ENCODE results near the gene PON3. TPM values are rescaled to one million over a fixed set of nuclear protein-coding genes. Genes with fewer than 3 reads are reported as not detected.

The PON3 gene
- polyA plus RNA-seq, 3 donors = 1.8 to 4.4 (median 2.2) TPM

GRCh38 chr7:95320651-95321050 lies 75.5 kb downstream of the PON3 start:
- no peak overlapping the region for H3K27ac ChIP-seq (ENCODE audit: low read depth, low read length)
- 90 to 98% (median 91%) methylated on average over 1 of the region's 1 CpG for WGBS, 3 donors

GRCh38 chr7:95319570-95319969 lies 76.6 kb downstream of the PON3 start:
- no peak overlapping the region for H3K27ac ChIP-seq (ENCODE audit: low read depth, low read length)
- WGBS, 3 donors = 87 to 100% (median 95%) methylated on average over 1 of the region's 1 CpG

- no peak overlapping the region for H3K27ac ChIP-seq (ENCODE audit: low read depth, low read length)
- 90 to 94% (median 91%) methylated on average over 8 of the region's 8 CpGs for WGBS, 3 donors
Observed at GRCh38 chr7:95318501-95319100, 77.6 kb downstream of the PON3 start.

GRCh38 chr7:95317966-95318365 lies 78.2 kb downstream of the PON3 start:
- H3K27ac ChIP-seq (ENCODE audit: low read depth, low read length) = no peak overlapping the region
- 45 to 63% (median 56%) methylated on average over 3 of the region's 3 CpGs for WGBS, 3 donors

GRCh38 chr7:95317546-95317945 lies 78.6 kb downstream of the PON3 start:
- 24 to 50% (median 43%) methylated on average over 2 of the region's 2 CpGs for WGBS, 3 donors
- H3K27ac ChIP-seq (ENCODE audit: low read depth, low read length) = no peak overlapping the region

GRCh38 chr7:95316588-95316987 lies 79.6 kb downstream of the PON3 start:
- 83 to 88% (median 86%) methylated on average over 2 of the region's 2 CpGs for WGBS, 3 donors
- no peak overlapping the region for H3K27ac ChIP-seq (ENCODE audit: low read depth, low read length)

GRCh38 chr7:95312561-95312960 lies 83.6 kb downstream of the PON3 start:
- 91 to 97% (median 96%) methylated on average over 4 of the region's 4 CpGs for WGBS, 3 donors
- H3K27ac ChIP-seq (ENCODE audit: low read depth, low read length) = no peak overlapping the region

GRCh38 chr7:95311389-95311788 lies 84.8 kb downstream of the PON3 start:
- WGBS, 3 donors = 90 to 98% (median 93%) methylated on average over 2 of the region's 2 CpGs
- no peak overlapping the region for H3K27ac ChIP-seq (ENCODE audit: low read depth, low read length)

GRCh38 chr7:95309951-95310350 lies 86.2 kb downstream of the PON3 start:
- H3K27ac ChIP-seq (ENCODE audit: low read depth, low read length) = no peak overlapping the region
- WGBS, 3 donors = 90 to 94% (median 92%) methylated on average over 2 of the region's 2 CpGs

Other genes starting within 250 kb of the PON3 start
- gene PON1, start 71.8 kb downstream of the PON3 start, polyA plus RNA-seq = under 1 TPM in 1 of 3 donors, not detected in 2; 0.12 TPM
- 10 to 100 TPM; 18.2 to 47.8 (median 22.6) TPM for gene PON2, start 38.7 kb upstream of the PON3 start, polyA plus RNA-seq
- gene ASB4, start 89.6 kb upstream of the PON3 start, polyA plus RNA-seq = under 1 TPM; 0.09 to 0.22 (median 0.22) TPM
- 100 to 1,000 TPM; 106 to 387 (median 182) TPM for gene PDK4, start 200.1 kb upstream of the PON3 start, polyA plus RNA-seq

Measured in adipose tissue (tissue), 3 donors.